Activated CD4-positive, alpha-beta T cell treated with anti-CD3 and anti-CD28 coated beads, Interleukin-2, amount 10 ng/mL, durations not matched to agents 24 days and 14 days (primary cell): Measurements from ENCODE around the gene DGKH. TPM values are rescaled to one million over a fixed set of nuclear protein-coding genes. Genes with fewer than 3 reads are reported as not detected.

Experiments used
- DNase-seq: peaks from one replicate; pipeline ENCODE4 v3.0.0; 2022
- H3K27ac Mint-ChIP-seq: one replicate; pipeline ENCODE4 v1.8.0; 2022; ENCODE audit warnings: mild to moderate bottlenecking, mixed read lengths
- H3K27me3 Mint-ChIP-seq: one replicate; pipeline ENCODE4 v1.8.0; 2022; ENCODE audit warnings: mixed read lengths
- H3K36me3 Mint-ChIP-seq: one replicate; pipeline ENCODE4 v1.8.0; 2022; ENCODE audit warnings: low read depth, mild to moderate bottlenecking, mixed read lengths
- H3K4me1 Mint-ChIP-seq: one replicate; pipeline ENCODE4 v1.8.0; 2021; ENCODE audit warnings: mixed read lengths
- H3K4me3 Mint-ChIP-seq: one replicate; pipeline ENCODE4 v1.8.0; 2022; ENCODE audit warnings: mild to moderate bottlenecking, moderate library complexity, mixed read lengths
- H3K9me3 Mint-ChIP-seq: one replicate; pipeline ENCODE4 v1.8.0; 2021; ENCODE audit warnings: mixed read lengths
- intact Hi-C: fragments of 100-400 bp; cut with micrococcal nuclease; formaldehyde crosslinking; loops from one replicate; pipeline ENCODE4 v1.15.1; 2023
- total RNA-seq: library from RNA; stranded (reverse); gene quantifications from 2 replicates; pipeline ENCODE4 v1.2.3, GENCODE V29; 2022

DGKH gene
- total RNA-seq, 1 donor from 2014 or later, result 17.9 TPM

- Mint-ChIP-seq H3K9me3 (no peaks in the 10 kb centered on the region), H3K27me3 (peaks cover 12% of the 10 kb centered on the region), H3K4me3 (peak overlapping the region; percentile 90), H3K4me1 (peaks cover 20% of the 10 kb centered on the region), H3K36me3 (peaks cover 31% of the 10 kb centered on the region), H3K27ac (peak overlapping the region; percentile 79)
- intact Hi-C loops, result loop anchor here (1.0 to 10.0 kb wide), 6 partner anchors 9 to 734 kb away; partner anchors contain the start of genes NAA16, RGCC and VWA8
- peak; percentile 89 for DNase-seq
Observed at GRCh38 chr13:42048684-42049453, 421 bp downstream of the DGKH start.

GRCh38 chr13:42049454-42049813 is 986 bp downstream of the DGKH start:
- peaks cover 12% of the 10 kb centered on the region for H3K27me3 Mint-ChIP-seq
- H3K9me3 Mint-ChIP-seq, result no peaks in the 10 kb centered on the region
- H3K27ac Mint-ChIP-seq, result peak overlapping the region; percentile 45
- peaks cover 28% of the 10 kb centered on the region for H3K36me3 Mint-ChIP-seq
- H3K4me1 Mint-ChIP-seq, result peaks cover 23% of the 10 kb centered on the region
- intact Hi-C loops, result loop anchor here (2.0 to 10.0 kb wide), 5 partner anchors 89 to 735 kb away; partner anchors contain the start of genes NAA16, RGCC and VWA8
- no peak for DNase-seq
- H3K4me3 Mint-ChIP-seq, result peak overlapping the region; percentile 90

- intact Hi-C loops, result no loop called here
- H3K4me3 Mint-ChIP-seq, result no peak overlapping the region
Observed at GRCh38 chr13:42054798-42055499, 6.5 kb downstream of the DGKH start.

GRCh38 chr13:42055500-42056085 is 7.1 kb downstream of the DGKH start:
- H3K27ac Mint-ChIP-seq, result peak overlapping the region; percentile 13

More at GRCh38 chr13:42054798-42055499, 6.5 kb downstream of the DGKH start:
- Mint-ChIP-seq H3K9me3 (no peaks in the 10 kb centered on the region), H3K4me1 (peaks cover 25% of the 10 kb centered on the region), H3K36me3 (peaks cover 25% of the 10 kb centered on the region), H3K27me3 (no peaks in the 10 kb centered on the region), H3K27ac (no peak overlapping the region)
- no peak for DNase-seq

GRCh38 chr13:42056146-42056545 is 7.7 kb downstream of the DGKH start:
- H3K36me3 Mint-ChIP-seq, result peaks cover 22% of the 10 kb centered on the region
- intact Hi-C loops, result no loop called here
- H3K9me3 Mint-ChIP-seq, result no peaks in the 10 kb centered on the region
- H3K27me3 Mint-ChIP-seq, result no peaks in the 10 kb centered on the region
- H3K4me3 Mint-ChIP-seq, result no peak overlapping the region
- no peak overlapping the region for H3K27ac Mint-ChIP-seq
- H3K4me1 Mint-ChIP-seq, result peaks cover 22% of the 10 kb centered on the region
- DNase-seq, result no peak

More at GRCh38 chr13:42055500-42056085, 7.1 kb downstream of the DGKH start:
- no peaks in the 10 kb centered on the region for H3K9me3 Mint-ChIP-seq
- H3K4me3 Mint-ChIP-seq, result no peak overlapping the region
- peaks cover 22% of the 10 kb centered on the region for H3K36me3 Mint-ChIP-seq
- peaks cover 24% of the 10 kb centered on the region for H3K4me1 Mint-ChIP-seq
- no peak for DNase-seq
- H3K27me3 Mint-ChIP-seq, result no peaks in the 10 kb centered on the region
- intact Hi-C loops, result no loop called here

GRCh38 chr13:42056583-42056982 is 8.1 kb downstream of the DGKH start:
- Mint-ChIP-seq H3K27me3 (no peaks in the 10 kb centered on the region), H3K9me3 (no peaks in the 10 kb centered on the region), H3K36me3 (peaks cover 22% of the 10 kb centered on the region), H3K4me3 (no peak overlapping the region), H3K27ac (peak overlapping the region; percentile 77), H3K4me1 (peaks cover 19% of the 10 kb centered on the region)
- intact Hi-C loops, result no loop called here
- no peak for DNase-seq

- intact Hi-C loops, result no loop called here
- peaks cover 14% of the 10 kb centered on the region for H3K36me3 Mint-ChIP-seq
Observed at GRCh38 chr13:42057918-42058530, 9.6 kb downstream of the DGKH start.

GRCh38 chr13:42061943-42062342 is 13.5 kb downstream of the DGKH start:
- Mint-ChIP-seq H3K36me3 (peaks cover 20% of the 10 kb centered on the region), H3K9me3 (no peaks in the 10 kb centered on the region)
- intact Hi-C loops, result no loop called here

More at GRCh38 chr13:42057918-42058530, 9.6 kb downstream of the DGKH start:
- Mint-ChIP-seq H3K4me1 (peaks cover 14% of the 10 kb centered on the region), H3K4me3 (no peak overlapping the region), H3K9me3 (no peaks in the 10 kb centered on the region), H3K27me3 (no peaks in the 10 kb centered on the region), H3K27ac (no peak overlapping the region)
- DNase-seq, result no peak

GRCh38 chr13:42063105-42063504 is 14.7 kb downstream of the DGKH start:
- no peaks in the 10 kb centered on the region for H3K27me3 Mint-ChIP-seq
- H3K4me1 Mint-ChIP-seq, result peaks cover 7% of the 10 kb centered on the region
- no peaks in the 10 kb centered on the region for H3K9me3 Mint-ChIP-seq
- H3K27ac Mint-ChIP-seq, result no peak overlapping the region
- no peak overlapping the region for H3K4me3 Mint-ChIP-seq
- H3K36me3 Mint-ChIP-seq, result peaks cover 20% of the 10 kb centered on the region
- no peak for DNase-seq
- intact Hi-C loops, result no loop called here

More at GRCh38 chr13:42061943-42062342, 13.5 kb downstream of the DGKH start:
- Mint-ChIP-seq H3K27me3 (no peaks in the 10 kb centered on the region), H3K4me3 (no peak overlapping the region), H3K4me1 (peaks cover 11% of the 10 kb centered on the region), H3K27ac (no peak overlapping the region)
- DNase-seq, result no peak

- peaks cover 7% of the 10 kb centered on the region for H3K4me1 Mint-ChIP-seq
- DNase-seq, result no peak
- no peaks in the 10 kb centered on the region for H3K9me3 Mint-ChIP-seq
- no peak overlapping the region for H3K27ac Mint-ChIP-seq
- H3K27me3 Mint-ChIP-seq, result no peaks in the 10 kb centered on the region
- peaks cover 14% of the 10 kb centered on the region for H3K36me3 Mint-ChIP-seq
- intact Hi-C loops, result no loop called here
- H3K4me3 Mint-ChIP-seq, result no peak overlapping the region
Observed at GRCh38 chr13:42064259-42064658, 15.8 kb downstream of the DGKH start.

- Mint-ChIP-seq H3K36me3 (peaks cover 18% of the 10 kb centered on the region), H3K27ac (no peak overlapping the region), H3K27me3 (no peaks in the 10 kb centered on the region), H3K4me1 (peaks cover 11% of the 10 kb centered on the region), H3K4me3 (no peak overlapping the region), H3K9me3 (no peaks in the 10 kb centered on the region)
- DNase-seq, result no peak
- intact Hi-C loops, result no loop called here
Observed at GRCh38 chr13:42064966-42065365, 16.5 kb downstream of the DGKH start.

GRCh38 chr13:42065414-42065813 is 17.0 kb downstream of the DGKH start:
- Mint-ChIP-seq H3K9me3 (no peaks in the 10 kb centered on the region), H3K4me3 (no peak overlapping the region), H3K27ac (no peak overlapping the region), H3K4me1 (peaks cover 11% of the 10 kb centered on the region), H3K36me3 (peaks cover 21% of the 10 kb centered on the region), H3K27me3 (no peaks in the 10 kb centered on the region)
- intact Hi-C loops, result no loop called here
- DNase-seq, result no peak

- H3K27ac Mint-ChIP-seq, result no peak overlapping the region
- no peaks in the 10 kb centered on the region for H3K9me3 Mint-ChIP-seq
- H3K27me3 Mint-ChIP-seq, result no peaks in the 10 kb centered on the region
- DNase-seq, result no peak
- intact Hi-C loops, result no loop called here
- H3K4me1 Mint-ChIP-seq, result peaks cover 17% of the 10 kb centered on the region
- peaks cover 25% of the 10 kb centered on the region for H3K36me3 Mint-ChIP-seq
- H3K4me3 Mint-ChIP-seq, result no peak overlapping the region
Observed at GRCh38 chr13:42066542-42066941, 18.1 kb downstream of the DGKH start.
